Measurements from ENCODE around the gene ACSS2.

- TF ChIP-seq POLR2A (IDR thresholded peaks at IDR 0.05; ENCODE audit: low read depth, low read length) (no peak), TAF1 (IDR thresholded peaks at IDR 0.05; ENCODE audit: borderline replicate concordance, low read depth, low read length) (no peak), POLR2AphosphoS5 (IDR thresholded peaks at IDR 0.05; ENCODE audit: low read depth, low read length) (no peak)
Observed at GRCh38 chr20:34881689-34882088, 5.3 kb downstream of the ACSS2 start.

Data from GM12892 (cell line).